Endothelial cell of umbilical vein (primary cell): Measurements from ENCODE around the gene EFS.

ENCODE experiments used
- CTCF ChIP-seq, 2 donors: IDR thresholded peaks; 1 replicate in 1 of 2; 2 replicates in 1 of 2; pipeline ENCODE4 v1.5.1; 2011; ENCODE audit warnings: low read length in 2 of 2, mild to moderate bottlenecking in 2 of 2, moderate library complexity in 2 of 2, control low read depth in 1 of 2, inconsistent platforms in 1 of 2, low read depth in 1 of 2; ENCODE audit not compliant: insufficient read depth in 1 of 2; ENCODE audit errors: extremely low read depth in 1 of 2
- EZH2 ChIP-seq: IDR thresholded peaks from 2 replicates; pipeline ENCODE4 v1.6.1; 2012; ENCODE audit warnings: borderline replicate concordance, low read depth, mild to moderate bottlenecking, moderate library complexity, low read length, inconsistent platforms; ENCODE audit not compliant: severe bottlenecking
- GATA2 ChIP-seq: IDR thresholded peaks from 2 replicates; pipeline ENCODE4 v1.7.0; 2011; ENCODE audit warnings: low read depth, mild to moderate bottlenecking, moderate library complexity, mixed read lengths, low read length; ENCODE audit not compliant: insufficient read length, insufficient read depth
- POLR2A ChIP-seq: IDR thresholded peaks from 2 replicates; pipeline ENCODE4 v1.6.1; 2012; ENCODE audit warnings: low read depth, mild to moderate bottlenecking, control low read depth, low read length
- POLR2AphosphoS5 ChIP-seq: IDR thresholded peaks from 2 replicates; pipeline ENCODE4 v1.6.1; 2012; ENCODE audit warnings: low read depth, mild to moderate bottlenecking, control low read depth, low read length, moderate library complexity; ENCODE audit not compliant: insufficient read depth

- TF ChIP-seq POLR2AphosphoS5 (no peak), CTCF (IDR thresholded peaks at IDR 0.05; ENCODE audit: extremely low read depth in 1 of 2, insufficient read depth in 1 of 2, low read depth in 1 of 2, low read length in 2 of 2) (no peak), GATA2 (no peak), EZH2 (no peak), POLR2A (no peak)
Measured at GRCh38 chr14:23403139-23403438, 38.1 kb upstream of the EFS start.
